HepG2 (cell line): Measurements from ENCODE around the gene GTF3C5. TPM values are rescaled to one million over a fixed set of nuclear protein-coding genes. Genes with fewer than 3 reads are reported as not detected.

Experiments
- KLF9 ChIP-seq: IDR thresholded peaks from 2 replicates; pipeline ENCODE4 v1.6.1; 2016; ENCODE audit warnings: low read depth
- NR2F1 ChIP-seq, 2 experiments: fragments of 450-650 bp in 1 of 2; formaldehyde crosslinking in 1 of 2; IDR thresholded peaks; 2 replicates each; pipeline versions ENCODE4 v1.5.0 to v1.6.1; 2016 to 2020; ENCODE audit warnings: mild to moderate bottlenecking in 1 of 2, missing compliant biosample characterization in 1 of 2, missing genetic modification reagents in 1 of 2, moderate library complexity in 1 of 2
- THYN1 ChIP-seq: sonication (generic); formaldehyde crosslinking; IDR thresholded peaks from 2 replicates; pipeline ENCODE4 v1.8.1; 2023; ENCODE audit warnings: low read depth, mild to moderate bottlenecking, moderate library complexity, missing genetic modification reagents, borderline replicate concordance
- ZNF253 ChIP-seq: sonication (generic); formaldehyde crosslinking; IDR thresholded peaks from 2 replicates; pipeline ENCODE4 v1.8.0; 2022; ENCODE audit warnings: mild to moderate bottlenecking, missing genetic modification reagents, borderline replicate concordance
- ZNF496 ChIP-seq: sonication (generic); formaldehyde crosslinking; IDR thresholded peaks from 2 replicates; pipeline ENCODE4 v1.8.1; 2023; ENCODE audit warnings: mild to moderate bottlenecking, moderate library complexity, missing genetic modification reagents; ENCODE audit not compliant: insufficient replicate concordance
- ZNF589 ChIP-seq: sonication (generic); formaldehyde crosslinking; conservative IDR thresholded peaks from 2 replicates; pipeline ENCODE4 v1.8.0; 2022; ENCODE audit warnings: mild to moderate bottlenecking, moderate library complexity, missing genetic modification reagents
- ZNF674 ChIP-seq: sonication (generic); formaldehyde crosslinking; IDR thresholded peaks from 2 replicates; pipeline ENCODE4 v1.5.0; 2020; ENCODE audit warnings: low read depth, mild to moderate bottlenecking, missing genetic modification reagents
- polyA plus RNA-seq, 8 experiments: library from polyadenylated mRNA; depleted of rRNA in 3 of 8; stranded (reverse) in 7 of 8; unstranded in 1 of 8; fragments of >200 nt; fragmentation: Illumina TruSeq in 4 of 8; extraction: Trizol in 4 of 8; gene quantifications; 2 replicates each; pipeline versions ENCODE4 v1.2.1 to v1.2.3, GENCODE V29; 2011 to 2016; ENCODE audit warnings: low read depth in 4 of 8, missing spikeins in 1 of 8, mixed read lengths in 1 of 8; ENCODE audit not compliant: insufficient read depth in 1 of 8
- total RNA-seq, 5 experiments: library from RNA; depleted of rRNA; stranded (reverse); fragments of >200 nt; fragmentation: Illumina TruSeq; extraction: Trizol; gene quantifications; 2 replicates each; pipeline ENCODE4 v1.2.3, GENCODE V29; 2016; ENCODE audit warnings: low read depth in 1 of 5
- TF ChIP-seq, protein P1 (sequence below), 2 experiments: fragments of 450-650 bp in 1 of 2; sonication (generic) in 1 of 2; formaldehyde crosslinking in 1 of 2; IDR thresholded peaks; 2 replicates each; pipeline versions ENCODE4 v1.6.1 to v1.8.0; 2016 to 2022; ENCODE audit warnings: antibody characterized with exemption in 1 of 2, mild to moderate bottlenecking in 1 of 2, missing genetic modification reagents in 1 of 2
- TF ChIP-seq, protein P2 (sequence below): sonication (generic); formaldehyde crosslinking; IDR thresholded peaks from 2 replicates; pipeline ENCODE4 v1.5.0; 2020; ENCODE audit warnings: mild to moderate bottlenecking, missing genetic modification reagents
- TF ChIP-seq, protein P3 (sequence below): sonication (generic); formaldehyde crosslinking; IDR thresholded peaks from 2 replicates; pipeline ENCODE4 v1.9.0; 2021; ENCODE audit warnings: missing genetic modification reagents, borderline replicate concordance
- TF ChIP-seq, protein P4 (sequence below): sonication (generic); formaldehyde crosslinking; IDR thresholded peaks from 2 replicates; pipeline ENCODE4 v1.4.0; 2020; ENCODE audit warnings: missing genetic modification reagents, borderline replicate concordance

The GTF3C5 gene
- total and polyA plus RNA-seq, 2 of the 13 experiments (the other 11 are each of a cell fraction or from before 2014, with no cell fraction given): 66.9 to 92.6 TPM

DNA sequence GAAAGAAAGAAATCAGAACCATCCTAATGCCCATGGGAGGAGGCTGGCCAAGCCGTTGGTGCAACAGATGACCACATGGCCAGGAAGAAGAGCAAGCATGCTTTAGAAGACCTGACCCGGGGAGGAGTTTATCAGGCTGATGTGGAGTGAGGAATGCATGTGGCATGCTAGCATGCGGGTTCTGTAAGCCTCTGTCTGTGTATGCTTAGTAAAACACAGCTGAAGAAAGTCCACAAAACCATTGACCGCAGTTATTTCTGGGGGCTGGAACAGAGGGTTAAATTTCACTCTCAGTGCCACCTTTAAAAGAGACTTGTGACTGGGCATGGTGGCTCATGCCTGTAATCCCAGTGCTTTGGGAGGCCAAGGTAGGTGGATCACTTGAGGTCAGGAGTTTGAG lies 33.2 kb upstream of the GTF3C5 start (continued):
- TF ChIP-seq, protein P1, sequence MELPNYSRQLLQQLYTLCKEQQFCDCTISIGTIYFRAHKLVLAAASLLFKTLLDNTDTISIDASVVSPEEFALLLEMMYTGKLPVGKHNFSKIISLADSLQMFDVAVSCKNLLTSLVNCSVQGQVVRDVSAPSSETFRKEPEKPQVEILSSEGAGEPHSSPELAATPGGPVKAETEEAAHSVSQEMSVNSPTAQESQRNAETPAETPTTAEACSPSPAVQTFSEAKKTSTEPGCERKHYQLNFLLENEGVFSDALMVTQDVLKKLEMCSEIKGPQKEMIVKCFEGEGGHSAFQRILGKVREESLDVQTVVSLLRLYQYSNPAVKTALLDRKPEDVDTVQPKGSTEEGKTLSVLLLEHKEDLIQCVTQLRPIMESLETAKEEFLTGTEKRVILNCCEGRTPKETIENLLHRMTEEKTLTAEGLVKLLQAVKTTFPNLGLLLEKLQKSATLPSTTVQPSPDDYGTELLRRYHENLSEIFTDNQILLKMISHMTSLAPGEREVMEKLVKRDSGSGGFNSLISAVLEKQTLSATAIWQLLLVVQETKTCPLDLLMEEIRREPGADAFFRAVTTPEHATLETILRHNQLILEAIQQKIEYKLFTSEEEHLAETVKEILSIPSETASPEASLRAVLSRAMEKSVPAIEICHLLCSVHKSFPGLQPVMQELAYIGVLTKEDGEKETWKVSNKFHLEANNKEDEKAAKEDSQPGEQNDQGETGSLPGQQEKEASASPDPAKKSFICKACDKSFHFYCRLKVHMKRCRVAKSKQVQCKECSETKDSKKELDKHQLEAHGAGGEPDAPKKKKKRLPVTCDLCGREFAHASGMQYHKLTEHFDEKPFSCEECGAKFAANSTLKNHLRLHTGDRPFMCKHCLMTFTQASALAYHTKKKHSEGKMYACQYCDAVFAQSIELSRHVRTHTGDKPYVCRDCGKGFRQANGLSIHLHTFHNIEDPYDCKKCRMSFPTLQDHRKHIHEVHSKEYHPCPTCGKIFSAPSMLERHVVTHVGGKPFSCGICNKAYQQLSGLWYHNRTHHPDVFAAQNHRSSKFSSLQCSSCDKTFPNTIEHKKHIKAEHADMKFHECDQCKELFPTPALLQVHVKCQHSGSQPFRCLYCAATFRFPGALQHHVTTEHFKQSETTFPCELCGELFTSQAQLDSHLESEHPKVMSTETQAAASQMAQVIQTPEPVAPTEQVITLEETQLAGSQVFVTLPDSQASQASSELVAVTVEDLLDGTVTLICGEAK (IDR thresholded peaks at IDR 0.05): no peak
- TF ChIP-seq, protein P1 (CRISPR knock-in tag; IDR thresholded peaks at IDR 0.05): no peak
- TF ChIP-seq KLF9: no peak
- TF ChIP-seq NR2F1 (CRISPR knock-in tag; IDR thresholded peaks at IDR 0.05): no peak
- TF ChIP-seq ZNF589 (CRISPR knock-in tag): no peak
- TF ChIP-seq, protein P2, sequence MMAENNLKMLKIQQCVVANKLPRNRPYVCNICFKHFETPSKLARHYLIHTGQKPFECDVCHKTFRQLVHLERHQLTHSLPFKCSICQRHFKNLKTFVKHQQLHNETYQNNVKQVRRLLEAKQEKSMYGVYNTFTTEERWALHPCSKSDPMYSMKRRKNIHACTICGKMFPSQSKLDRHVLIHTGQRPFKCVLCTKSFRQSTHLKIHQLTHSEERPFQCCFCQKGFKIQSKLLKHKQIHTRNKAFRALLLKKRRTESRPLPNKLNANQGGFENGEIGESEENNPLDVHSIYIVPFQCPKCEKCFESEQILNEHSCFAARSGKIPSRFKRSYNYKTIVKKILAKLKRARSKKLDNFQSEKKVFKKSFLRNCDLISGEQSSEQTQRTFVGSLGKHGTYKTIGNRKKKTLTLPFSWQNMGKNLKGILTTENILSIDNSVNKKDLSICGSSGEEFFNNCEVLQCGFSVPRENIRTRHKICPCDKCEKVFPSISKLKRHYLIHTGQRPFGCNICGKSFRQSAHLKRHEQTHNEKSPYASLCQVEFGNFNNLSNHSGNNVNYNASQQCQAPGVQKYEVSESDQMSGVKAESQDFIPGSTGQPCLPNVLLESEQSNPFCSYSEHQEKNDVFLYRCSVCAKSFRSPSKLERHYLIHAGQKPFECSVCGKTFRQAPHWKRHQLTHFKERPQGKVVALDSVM (CRISPR knock-in tag): no peak
- TF ChIP-seq ZNF674 (CRISPR knock-in tag): no peak
- TF ChIP-seq, protein P3, sequence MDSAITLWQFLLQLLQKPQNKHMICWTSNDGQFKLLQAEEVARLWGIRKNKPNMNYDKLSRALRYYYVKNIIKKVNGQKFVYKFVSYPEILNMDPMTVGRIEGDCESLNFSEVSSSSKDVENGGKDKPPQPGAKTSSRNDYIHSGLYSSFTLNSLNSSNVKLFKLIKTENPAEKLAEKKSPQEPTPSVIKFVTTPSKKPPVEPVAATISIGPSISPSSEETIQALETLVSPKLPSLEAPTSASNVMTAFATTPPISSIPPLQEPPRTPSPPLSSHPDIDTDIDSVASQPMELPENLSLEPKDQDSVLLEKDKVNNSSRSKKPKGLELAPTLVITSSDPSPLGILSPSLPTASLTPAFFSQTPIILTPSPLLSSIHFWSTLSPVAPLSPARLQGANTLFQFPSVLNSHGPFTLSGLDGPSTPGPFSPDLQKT (CRISPR knock-in tag): no peak
- TF ChIP-seq, protein P4, sequence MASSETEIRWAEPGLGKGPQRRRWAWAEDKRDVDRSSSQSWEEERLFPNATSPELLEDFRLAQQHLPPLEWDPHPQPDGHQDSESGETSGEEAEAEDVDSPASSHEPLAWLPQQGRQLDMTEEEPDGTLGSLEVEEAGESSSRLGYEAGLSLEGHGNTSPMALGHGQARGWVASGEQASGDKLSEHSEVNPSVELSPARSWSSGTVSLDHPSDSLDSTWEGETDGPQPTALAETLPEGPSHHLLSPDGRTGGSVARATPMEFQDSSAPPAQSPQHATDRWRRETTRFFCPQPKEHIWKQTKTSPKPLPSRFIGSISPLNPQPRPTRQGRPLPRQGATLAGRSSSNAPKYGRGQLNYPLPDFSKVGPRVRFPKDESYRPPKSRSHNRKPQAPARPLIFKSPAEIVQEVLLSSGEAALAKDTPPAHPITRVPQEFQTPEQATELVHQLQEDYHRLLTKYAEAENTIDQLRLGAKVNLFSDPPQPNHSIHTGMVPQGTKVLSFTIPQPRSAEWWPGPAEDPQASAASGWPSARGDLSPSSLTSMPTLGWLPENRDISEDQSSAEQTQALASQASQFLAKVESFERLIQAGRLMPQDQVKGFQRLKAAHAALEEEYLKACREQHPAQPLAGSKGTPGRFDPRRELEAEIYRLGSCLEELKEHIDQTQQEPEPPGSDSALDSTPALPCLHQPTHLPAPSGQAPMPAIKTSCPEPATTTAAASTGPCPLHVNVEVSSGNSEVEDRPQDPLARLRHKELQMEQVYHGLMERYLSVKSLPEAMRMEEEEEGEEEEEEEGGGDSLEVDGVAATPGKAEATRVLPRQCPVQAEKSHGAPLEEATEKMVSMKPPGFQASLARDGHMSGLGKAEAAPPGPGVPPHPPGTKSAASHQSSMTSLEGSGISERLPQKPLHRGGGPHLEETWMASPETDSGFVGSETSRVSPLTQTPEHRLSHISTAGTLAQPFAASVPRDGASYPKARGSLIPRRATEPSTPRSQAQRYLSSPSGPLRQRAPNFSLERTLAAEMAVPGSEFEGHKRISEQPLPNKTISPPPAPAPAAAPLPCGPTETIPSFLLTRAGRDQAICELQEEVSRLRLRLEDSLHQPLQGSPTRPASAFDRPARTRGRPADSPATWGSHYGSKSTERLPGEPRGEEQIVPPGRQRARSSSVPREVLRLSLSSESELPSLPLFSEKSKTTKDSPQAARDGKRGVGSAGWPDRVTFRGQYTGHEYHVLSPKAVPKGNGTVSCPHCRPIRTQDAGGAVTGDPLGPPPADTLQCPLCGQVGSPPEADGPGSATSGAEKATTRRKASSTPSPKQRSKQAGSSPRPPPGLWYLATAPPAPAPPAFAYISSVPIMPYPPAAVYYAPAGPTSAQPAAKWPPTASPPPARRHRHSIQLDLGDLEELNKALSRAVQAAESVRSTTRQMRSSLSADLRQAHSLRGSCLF (CRISPR knock-in tag): no peak
- no peak for TF ChIP-seq THYN1 (CRISPR knock-in tag)
- TF ChIP-seq ZNF253 (CRISPR knock-in tag): no peak
- no peak for TF ChIP-seq ZNF496 (CRISPR knock-in tag)
